ENCODE results near the gene DUXB. TPM values are rescaled to one million over a fixed set of nuclear protein-coding genes. Genes with fewer than 3 reads are reported as not detected.
A peak's percentile ranks its signal among the peaks of the same experiment; 100 is the strongest.

Gene DUXB
- total RNA-seq, 4 donors from 2014 or later: not detected

DNA sequence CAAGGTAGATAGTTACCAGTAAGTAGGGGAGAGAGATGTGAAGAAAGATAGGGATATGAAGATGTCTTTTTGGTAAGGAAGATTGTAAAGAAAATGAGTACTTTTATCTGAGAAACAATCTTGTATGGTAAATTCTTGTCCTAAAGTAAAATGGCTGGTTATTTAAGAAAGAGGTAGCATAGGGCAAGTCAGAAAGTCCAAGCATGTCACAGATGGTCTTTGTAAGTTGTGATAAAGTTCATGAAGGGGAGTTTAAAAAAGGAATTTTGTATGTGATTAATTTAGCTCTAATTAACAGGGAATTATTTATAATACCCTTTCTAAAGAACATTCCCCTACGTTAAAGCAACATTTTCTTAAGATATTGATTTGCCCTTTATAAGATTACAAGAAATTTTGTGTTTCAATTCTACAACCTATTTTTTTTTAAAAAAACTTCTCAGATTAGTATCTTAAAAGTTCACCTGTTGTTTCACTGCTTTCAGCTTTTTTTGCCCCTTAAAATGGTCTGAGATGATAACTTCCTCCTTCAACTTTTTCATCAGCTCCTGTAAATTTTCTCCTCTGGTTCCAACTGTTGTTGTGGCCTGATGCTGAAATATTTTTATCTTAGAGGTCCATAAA is 41.3 kb upstream of the DUXB start:
- no peak for DNase-seq (ENCODE audit: low spot score in 2 of 2)
- no peak overlapping the region for H3K4me3 ChIP-seq
- 17 to 25% methylated on average over 1 of the region's 1 CpG for WGBS, 2 donors

DNA sequence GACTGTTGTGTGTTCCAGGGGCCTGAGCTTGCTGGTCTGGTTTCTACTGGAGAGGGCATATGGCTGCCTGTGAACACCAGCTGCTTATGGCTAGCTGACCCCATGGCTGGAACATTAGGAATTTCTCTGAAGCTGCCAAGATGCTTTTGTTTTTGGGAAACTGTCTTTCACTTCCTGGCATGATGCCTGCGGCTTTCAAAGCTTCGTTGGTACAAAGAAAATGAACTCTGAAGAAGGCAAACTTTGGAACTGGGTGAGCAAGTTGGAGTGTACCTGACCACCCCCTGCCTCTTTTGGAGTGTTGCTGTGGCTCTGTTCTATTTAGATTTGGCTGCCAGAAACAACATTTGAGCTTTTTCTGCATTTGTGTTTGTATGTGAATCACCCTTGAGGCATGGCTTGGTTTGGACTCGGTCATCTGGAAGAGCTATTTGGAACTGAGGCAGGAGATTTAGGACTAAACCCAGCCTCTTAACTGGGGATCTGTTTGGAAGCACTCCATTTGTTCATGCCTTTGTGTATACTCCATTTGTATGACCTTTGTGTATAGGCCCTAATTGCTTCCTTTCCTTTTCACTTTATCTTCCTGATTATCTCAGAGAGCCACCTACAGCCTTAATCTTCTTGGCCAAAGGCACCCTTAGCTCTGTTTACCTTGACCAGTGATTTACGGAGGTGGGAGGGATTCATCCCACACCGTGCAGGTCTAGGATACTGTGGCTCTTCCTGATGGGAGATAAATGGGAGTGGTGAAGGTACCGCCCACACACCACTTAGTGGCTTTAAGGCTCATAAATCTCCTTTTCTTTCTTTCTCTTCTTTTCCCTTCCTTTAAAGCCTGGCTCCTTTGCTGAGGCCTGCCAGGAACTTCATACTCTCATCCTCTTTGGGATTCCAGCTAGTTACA is 32.3 kb upstream of the DUXB start:
- H3K36me3 ChIP-seq: no peaks in the 10 kb centered on the region
- TF ChIP-seq, protein P1, sequence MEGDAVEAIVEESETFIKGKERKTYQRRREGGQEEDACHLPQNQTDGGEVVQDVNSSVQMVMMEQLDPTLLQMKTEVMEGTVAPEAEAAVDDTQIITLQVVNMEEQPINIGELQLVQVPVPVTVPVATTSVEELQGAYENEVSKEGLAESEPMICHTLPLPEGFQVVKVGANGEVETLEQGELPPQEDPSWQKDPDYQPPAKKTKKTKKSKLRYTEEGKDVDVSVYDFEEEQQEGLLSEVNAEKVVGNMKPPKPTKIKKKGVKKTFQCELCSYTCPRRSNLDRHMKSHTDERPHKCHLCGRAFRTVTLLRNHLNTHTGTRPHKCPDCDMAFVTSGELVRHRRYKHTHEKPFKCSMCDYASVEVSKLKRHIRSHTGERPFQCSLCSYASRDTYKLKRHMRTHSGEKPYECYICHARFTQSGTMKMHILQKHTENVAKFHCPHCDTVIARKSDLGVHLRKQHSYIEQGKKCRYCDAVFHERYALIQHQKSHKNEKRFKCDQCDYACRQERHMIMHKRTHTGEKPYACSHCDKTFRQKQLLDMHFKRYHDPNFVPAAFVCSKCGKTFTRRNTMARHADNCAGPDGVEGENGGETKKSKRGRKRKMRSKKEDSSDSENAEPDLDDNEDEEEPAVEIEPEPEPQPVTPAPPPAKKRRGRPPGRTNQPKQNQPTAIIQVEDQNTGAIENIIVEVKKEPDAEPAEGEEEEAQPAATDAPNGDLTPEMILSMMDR (IDR thresholded peaks at IDR 0.05): no peak
- TF ChIP-seq EP300 (IDR thresholded peaks at IDR 0.05) (no peak), POLR2A (IDR thresholded peaks at IDR 0.05) (no peak)
- H3K27ac ChIP-seq: peak overlapping the region in 2 of 4 donors; percentile 33 to 42
- H3K4me3 ChIP-seq: no peak overlapping the region
- WGBS, 2 donors: 25 to 31% methylated on average over 6 of the region's 6 CpGs
- no peaks in the 10 kb centered on the region for H3K9me3 ChIP-seq
- H3K27me3 ChIP-seq: no peaks in the 10 kb centered on the region
- peak in 1 of 2 donors; percentile 21 for DNase-seq (ENCODE audit: low spot score in 2 of 2)
- H3K4me1 ChIP-seq: peaks cover 0 to 18% (median 7%) of the 10 kb centered on the region in 4 donors

More for the DNA sequence above, 41.3 kb upstream of the DUXB start:
- Histone ChIP-seq H3K9me3 (peaks cover 0 to 25% (median 5%) of the 10 kb centered on the region in 4 donors), H3K27ac (no peak overlapping the region), H3K27me3 (no peaks in the 10 kb centered on the region), H3K4me1 (no peaks in the 10 kb centered on the region), H3K36me3 (no peaks in the 10 kb centered on the region)
- no peak for TF ChIP-seq POLR2A (IDR thresholded peaks at IDR 0.05)
- TF ChIP-seq EP300 (IDR thresholded peaks at IDR 0.05): no peak
- TF ChIP-seq, protein P1 (IDR thresholded peaks at IDR 0.05): no peak

DNA sequence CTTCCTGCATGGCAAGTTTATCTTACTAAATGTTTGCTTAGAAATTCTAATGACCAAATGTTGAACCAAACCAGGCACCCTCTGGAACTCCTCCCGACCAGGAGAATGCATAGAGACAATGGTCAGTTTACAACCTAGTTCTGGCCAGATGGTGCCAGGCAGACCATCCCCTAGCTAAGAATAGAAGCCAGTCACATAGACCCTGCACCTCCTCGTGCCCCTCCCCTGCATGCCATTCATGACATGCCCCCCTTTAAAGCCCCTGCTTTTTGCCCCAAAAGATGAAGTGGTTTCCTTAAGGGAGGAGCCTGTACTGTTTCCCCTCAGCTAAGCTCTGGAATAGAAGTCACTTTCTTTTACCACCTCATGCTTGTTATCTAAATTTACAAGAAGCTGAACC is 31.6 kb upstream of the DUXB start:
- Histone ChIP-seq H3K9me3 (no peaks in the 10 kb centered on the region), H3K4me3 (no peak overlapping the region), H3K27me3 (no peaks in the 10 kb centered on the region), H3K4me1 (peaks cover 0 to 18% (median 7%) of the 10 kb centered on the region in 4 donors), H3K27ac (peak overlapping the region in 1 of 4 donors; percentile 42), H3K36me3 (no peaks in the 10 kb centered on the region)
- 28 to 33% methylated on average over 2 of the region's 2 CpGs for WGBS, 2 donors
- TF ChIP-seq POLR2A (IDR thresholded peaks at IDR 0.05): no peak
- no peak for TF ChIP-seq EP300 (IDR thresholded peaks at IDR 0.05)
- TF ChIP-seq, protein P1 (IDR thresholded peaks at IDR 0.05): no peak
- no peak for DNase-seq (ENCODE audit: low spot score in 2 of 2)

DNA sequence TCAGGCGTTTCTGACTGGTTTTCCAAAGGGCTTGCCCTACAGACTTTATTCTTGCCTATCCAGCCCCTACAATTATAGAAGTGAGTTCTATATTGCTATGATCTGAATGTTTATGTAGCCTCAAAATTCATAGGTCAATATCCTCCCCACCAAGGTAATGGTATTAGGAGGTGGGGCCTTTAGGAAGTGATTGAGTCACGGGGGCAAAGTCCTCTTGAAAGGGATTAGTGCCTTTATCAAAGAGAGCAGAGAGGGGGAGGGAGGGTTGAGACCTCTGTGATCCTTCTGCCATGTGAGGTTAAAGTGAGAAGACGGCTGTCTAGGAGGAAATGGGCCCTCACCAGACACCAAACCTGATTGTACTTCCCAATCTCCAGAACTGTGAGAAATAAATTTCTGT is 26.0 kb upstream of the DUXB start:
- H3K9me3 ChIP-seq: peaks cover 0 to 4% (median 0%) of the 10 kb centered on the region in 4 donors
- no peaks in the 10 kb centered on the region for H3K4me1 ChIP-seq
- H3K36me3 ChIP-seq: no peaks in the 10 kb centered on the region
- no peaks in the 10 kb centered on the region for H3K27me3 ChIP-seq
- TF ChIP-seq POLR2A (IDR thresholded peaks at IDR 0.05): no peak
- TF ChIP-seq, protein P1 (IDR thresholded peaks at IDR 0.05): no peak
- TF ChIP-seq EP300 (IDR thresholded peaks at IDR 0.05): no peak
- WGBS, 2 donors: 42 to 53% methylated on average over 3 of the region's 3 CpGs
- H3K4me3 ChIP-seq: no peak overlapping the region
- no peak for DNase-seq (ENCODE audit: low spot score in 2 of 2)
- no peak overlapping the region for H3K27ac ChIP-seq

DNA sequence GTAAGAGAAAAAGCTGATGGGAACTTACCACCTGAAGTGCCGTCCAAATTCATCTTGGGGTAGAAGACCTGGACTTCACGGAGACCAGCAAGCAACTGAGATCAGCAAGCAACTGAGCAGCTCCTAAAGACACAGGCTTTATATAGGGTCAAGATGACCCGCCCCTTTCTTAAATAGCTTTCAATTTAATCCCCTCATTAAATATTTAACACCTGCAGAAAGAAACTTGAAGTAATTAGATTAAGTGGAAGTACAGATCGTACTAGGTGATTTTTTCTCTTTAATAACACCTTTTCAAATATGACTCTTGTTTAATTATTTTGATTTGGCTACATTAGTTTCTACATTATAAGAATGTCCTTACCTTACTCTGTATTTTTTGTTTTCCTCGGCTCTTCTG is 25.1 kb upstream of the DUXB start, which contains the start of gene CPHXL:
TSS of gene CPHXL (minus strand) at position 101 of the 400 bp plus-strand sequence. CDS start at position 53, 48 bp downstream.
- TF ChIP-seq POLR2A (IDR thresholded peaks at IDR 0.05) (no peak), EP300 (IDR thresholded peaks at IDR 0.05) (no peak)
- TF ChIP-seq, protein P1 (IDR thresholded peaks at IDR 0.05): no peak
- Histone ChIP-seq H3K4me1 (no peaks in the 10 kb centered on the region), H3K27ac (no peak within 1 kb of the TSS), H3K27me3 (no peaks in the 10 kb centered on the region), H3K9me3 (peaks cover 0 to 4% (median 0%) of the 10 kb centered on the region in 4 donors), H3K36me3 (no peaks in the 10 kb centered on the region), H3K4me3 (no peak within 1 kb of the TSS)
- no peak for DNase-seq (ENCODE audit: low spot score in 2 of 2)
- WGBS, 2 donors: 91 to 94% methylated on average over 5 of the region's 5 CpGs

Data from tibial nerve (tissue), 4 donors.